SK-N-SH treated with all-trans-retinoic acid at 6 μM for 48 hours (cell line): ENCODE measurements around the gene SPG7.

Source experiments
- ATAC-seq: fragments of 200-7000 bp; cut with Tn5 transposase; 3 replicates; pipeline ENCODE4 v1.9.1; 2020; ENCODE audit warnings: mild to moderate bottlenecking, moderate library complexity
- ARNTL ChIP-seq: fragments of 450-650 bp; formaldehyde crosslinking; IDR thresholded peaks from 2 replicates; pipeline ENCODE4 v1.5.0; 2020; ENCODE audit warnings: low read depth, mild to moderate bottlenecking, moderate library complexity, borderline replicate concordance
- BACH2 ChIP-seq: fragments of 250-450 bp; sonication (Bioruptor Pico); IDR thresholded peaks from 2 replicates; pipeline ENCODE4 v1.9.0; 2021; ENCODE audit warnings: mild to moderate bottlenecking, borderline replicate concordance
- CREB5 ChIP-seq: fragments of 250-450 bp; sonication (Bioruptor Pico); IDR thresholded peaks from 2 replicates; pipeline ENCODE4 v1.5.1; 2020; ENCODE audit warnings: low read depth, mild to moderate bottlenecking, moderate library complexity
- ESRRG ChIP-seq: fragments of 250-450 bp; sonication (Bioruptor Pico); IDR thresholded peaks from 2 replicates; pipeline ENCODE4 v1.6.1; 2021; ENCODE audit warnings: mild to moderate bottlenecking
- ISL1 ChIP-seq: fragments of 250-450 bp; sonication (Bioruptor Pico); IDR thresholded peaks from 2 replicates; pipeline ENCODE4 v2.1.2; 2022; ENCODE audit warnings: mild to moderate bottlenecking, moderate library complexity
- OSR1 ChIP-seq: fragments of 250-450 bp; sonication (Bioruptor Pico); IDR thresholded peaks from 2 replicates; pipeline ENCODE4 v1.8.0; 2022; ENCODE audit warnings: moderate library complexity, mild to moderate bottlenecking, inconsistent platforms
- RARB ChIP-seq: fragments of 250-450 bp; sonication (Bioruptor Pico); IDR thresholded peaks from 2 replicates; pipeline ENCODE4 v1.8.0; 2021; ENCODE audit warnings: mild to moderate bottlenecking, moderate library complexity
- SNAI2 ChIP-seq: fragments of 250-450 bp; sonication (Bioruptor Pico); IDR thresholded peaks from 2 replicates; pipeline ENCODE4 v1.5.0; 2020; ENCODE audit warnings: mild to moderate bottlenecking, moderate library complexity
- TCF4 ChIP-seq: fragments of 250-450 bp; sonication (Bioruptor Pico); IDR thresholded peaks from 2 replicates; pipeline ENCODE4 v1.8.0; 2021; ENCODE audit warnings: mild to moderate bottlenecking, moderate library complexity, borderline replicate concordance
- TOX ChIP-seq: fragments of 250-450 bp; sonication (Bioruptor Pico); IDR thresholded peaks from 2 replicates; pipeline ENCODE4 v1.8.0; 2021; ENCODE audit warnings: mild to moderate bottlenecking, moderate library complexity, borderline replicate concordance
- ZC3H10 ChIP-seq: fragments of 250-450 bp; sonication (Bioruptor Pico); IDR thresholded peaks from 2 replicates; pipeline ENCODE4 v1.5.1; 2021; ENCODE audit warnings: mild to moderate bottlenecking, moderate library complexity
- ZFP30 ChIP-seq: fragments of 450-650 bp; formaldehyde crosslinking; IDR thresholded peaks from 2 replicates; pipeline ENCODE4 v1.5.0; 2022; ENCODE audit warnings: mild to moderate bottlenecking, moderate library complexity
- ZNF565 ChIP-seq: fragments of 450-650 bp; formaldehyde crosslinking; conservative IDR thresholded peaks from 2 replicates; pipeline ENCODE4 v1.5.0; 2020; ENCODE audit warnings: low read depth, mild to moderate bottlenecking, moderate library complexity
- ZNF70 ChIP-seq: fragments of 450-650 bp; formaldehyde crosslinking; IDR thresholded peaks from 2 replicates; pipeline ENCODE4 v1.5.0; 2020; ENCODE audit warnings: mild to moderate bottlenecking, moderate library complexity
- ZNF8 ChIP-seq: fragments of 450-650 bp; formaldehyde crosslinking; IDR thresholded peaks from 2 replicates; pipeline ENCODE4 v1.5.0; 2020; ENCODE audit warnings: mild to moderate bottlenecking, moderate library complexity
- TF ChIP-seq, protein P1 (sequence below): fragments of 250-450 bp; sonication (Bioruptor Pico); IDR thresholded peaks from 2 replicates; pipeline ENCODE4 v1.8.0; 2020; ENCODE audit warnings: mild to moderate bottlenecking, moderate library complexity, borderline replicate concordance
- TF ChIP-seq, protein P2 (sequence below): fragments of 250-450 bp; sonication (Bioruptor Pico); IDR thresholded peaks from 2 replicates; pipeline ENCODE4 v1.5.0; 2020; ENCODE audit warnings: mild to moderate bottlenecking, moderate library complexity
- TF ChIP-seq, protein P3 (sequence below): fragments of 250-450 bp; sonication (Bioruptor Pico); IDR thresholded peaks from 2 replicates; pipeline ENCODE4 v1.8.0; 2021; ENCODE audit warnings: low read depth, mild to moderate bottlenecking, moderate library complexity, borderline replicate concordance
- TF ChIP-seq, protein P4 (sequence below): fragments of 250-450 bp; sonication (Bioruptor Pico); IDR thresholded peaks from 2 replicates; pipeline ENCODE4 v1.5.1; 2021; ENCODE audit warnings: mild to moderate bottlenecking, moderate library complexity

Gene SPG7

GRCh38 chr16:89499767-89500166 lies 8.4 kb upstream of the SPG7 start:
- ATAC-seq: no peak
- TF ChIP-seq ZNF8: no peak
- TF ChIP-seq RARB (CRISPR knock-in tag): no peak
- TF ChIP-seq TCF4 (CRISPR knock-in tag): no peak
- TF ChIP-seq ZC3H10 (CRISPR knock-in tag): no peak
- TF ChIP-seq, protein P1, sequence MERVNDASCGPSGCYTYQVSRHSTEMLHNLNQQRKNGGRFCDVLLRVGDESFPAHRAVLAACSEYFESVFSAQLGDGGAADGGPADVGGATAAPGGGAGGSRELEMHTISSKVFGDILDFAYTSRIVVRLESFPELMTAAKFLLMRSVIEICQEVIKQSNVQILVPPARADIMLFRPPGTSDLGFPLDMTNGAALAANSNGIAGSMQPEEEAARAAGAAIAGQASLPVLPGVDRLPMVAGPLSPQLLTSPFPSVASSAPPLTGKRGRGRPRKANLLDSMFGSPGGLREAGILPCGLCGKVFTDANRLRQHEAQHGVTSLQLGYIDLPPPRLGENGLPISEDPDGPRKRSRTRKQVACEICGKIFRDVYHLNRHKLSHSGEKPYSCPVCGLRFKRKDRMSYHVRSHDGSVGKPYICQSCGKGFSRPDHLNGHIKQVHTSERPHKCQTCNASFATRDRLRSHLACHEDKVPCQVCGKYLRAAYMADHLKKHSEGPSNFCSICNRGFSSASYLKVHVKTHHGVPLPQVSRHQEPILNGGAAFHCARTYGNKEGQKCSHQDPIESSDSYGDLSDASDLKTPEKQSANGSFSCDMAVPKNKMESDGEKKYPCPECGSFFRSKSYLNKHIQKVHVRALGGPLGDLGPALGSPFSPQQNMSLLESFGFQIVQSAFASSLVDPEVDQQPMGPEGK (CRISPR knock-in tag): no peak

- ATAC-seq: no peak; the same call in 2 of the 3 replicates
- TF ChIP-seq BACH2 (CRISPR knock-in tag): no peak
- TF ChIP-seq ISL1 (CRISPR knock-in tag): no peak
- TF ChIP-seq OSR1 (CRISPR knock-in tag): no peak
- TF ChIP-seq ZFP30 (CRISPR knock-in tag): no peak
- no peak for TF ChIP-seq SNAI2 (CRISPR knock-in tag)
- TF ChIP-seq, protein P2, sequence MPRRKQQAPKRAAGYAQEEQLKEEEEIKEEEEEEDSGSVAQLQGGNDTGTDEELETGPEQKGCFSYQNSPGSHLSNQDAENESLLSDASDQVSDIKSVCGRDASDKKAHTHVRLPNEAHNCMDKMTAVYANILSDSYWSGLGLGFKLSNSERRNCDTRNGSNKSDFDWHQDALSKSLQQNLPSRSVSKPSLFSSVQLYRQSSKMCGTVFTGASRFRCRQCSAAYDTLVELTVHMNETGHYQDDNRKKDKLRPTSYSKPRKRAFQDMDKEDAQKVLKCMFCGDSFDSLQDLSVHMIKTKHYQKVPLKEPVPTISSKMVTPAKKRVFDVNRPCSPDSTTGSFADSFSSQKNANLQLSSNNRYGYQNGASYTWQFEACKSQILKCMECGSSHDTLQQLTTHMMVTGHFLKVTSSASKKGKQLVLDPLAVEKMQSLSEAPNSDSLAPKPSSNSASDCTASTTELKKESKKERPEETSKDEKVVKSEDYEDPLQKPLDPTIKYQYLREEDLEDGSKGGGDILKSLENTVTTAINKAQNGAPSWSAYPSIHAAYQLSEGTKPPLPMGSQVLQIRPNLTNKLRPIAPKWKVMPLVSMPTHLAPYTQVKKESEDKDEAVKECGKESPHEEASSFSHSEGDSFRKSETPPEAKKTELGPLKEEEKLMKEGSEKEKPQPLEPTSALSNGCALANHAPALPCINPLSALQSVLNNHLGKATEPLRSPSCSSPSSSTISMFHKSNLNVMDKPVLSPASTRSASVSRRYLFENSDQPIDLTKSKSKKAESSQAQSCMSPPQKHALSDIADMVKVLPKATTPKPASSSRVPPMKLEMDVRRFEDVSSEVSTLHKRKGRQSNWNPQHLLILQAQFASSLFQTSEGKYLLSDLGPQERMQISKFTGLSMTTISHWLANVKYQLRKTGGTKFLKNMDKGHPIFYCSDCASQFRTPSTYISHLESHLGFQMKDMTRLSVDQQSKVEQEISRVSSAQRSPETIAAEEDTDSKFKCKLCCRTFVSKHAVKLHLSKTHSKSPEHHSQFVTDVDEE (CRISPR knock-in tag): no peak
- no peak for TF ChIP-seq TOX (CRISPR knock-in tag)
- no peak for TF ChIP-seq RARB (CRISPR knock-in tag)
- TF ChIP-seq CREB5: no peak
Measured at GRCh38 chr16:89502081-89502843, 5.9 kb upstream of the SPG7 start.

- TF ChIP-seq, protein P3, sequence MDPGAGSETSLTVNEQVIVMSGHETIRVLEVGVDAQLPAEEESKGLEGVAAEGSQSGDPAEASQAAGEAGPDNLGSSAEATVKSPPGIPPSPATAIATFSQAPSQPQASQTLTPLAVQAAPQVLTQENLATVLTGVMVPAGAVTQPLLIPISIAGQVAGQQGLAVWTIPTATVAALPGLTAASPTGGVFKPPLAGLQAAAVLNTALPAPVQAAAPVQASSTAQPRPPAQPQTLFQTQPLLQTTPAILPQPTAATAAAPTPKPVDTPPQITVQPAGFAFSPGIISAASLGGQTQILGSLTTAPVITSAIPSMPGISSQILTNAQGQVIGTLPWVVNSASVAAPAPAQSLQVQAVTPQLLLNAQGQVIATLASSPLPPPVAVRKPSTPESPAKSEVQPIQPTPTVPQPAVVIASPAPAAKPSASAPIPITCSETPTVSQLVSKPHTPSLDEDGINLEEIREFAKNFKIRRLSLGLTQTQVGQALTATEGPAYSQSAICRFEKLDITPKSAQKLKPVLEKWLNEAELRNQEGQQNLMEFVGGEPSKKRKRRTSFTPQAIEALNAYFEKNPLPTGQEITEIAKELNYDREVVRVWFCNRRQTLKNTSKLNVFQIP (CRISPR knock-in tag): no peak
- no peak for TF ChIP-seq TCF4 (CRISPR knock-in tag)
- TF ChIP-seq, all 23 proteins: peak for 0
- ATAC-seq: no peak
Measured at GRCh38 chr16:89504091-89504490, 4.1 kb upstream of the SPG7 start.

- ATAC-seq: no peak
- TF ChIP-seq, protein P4, sequence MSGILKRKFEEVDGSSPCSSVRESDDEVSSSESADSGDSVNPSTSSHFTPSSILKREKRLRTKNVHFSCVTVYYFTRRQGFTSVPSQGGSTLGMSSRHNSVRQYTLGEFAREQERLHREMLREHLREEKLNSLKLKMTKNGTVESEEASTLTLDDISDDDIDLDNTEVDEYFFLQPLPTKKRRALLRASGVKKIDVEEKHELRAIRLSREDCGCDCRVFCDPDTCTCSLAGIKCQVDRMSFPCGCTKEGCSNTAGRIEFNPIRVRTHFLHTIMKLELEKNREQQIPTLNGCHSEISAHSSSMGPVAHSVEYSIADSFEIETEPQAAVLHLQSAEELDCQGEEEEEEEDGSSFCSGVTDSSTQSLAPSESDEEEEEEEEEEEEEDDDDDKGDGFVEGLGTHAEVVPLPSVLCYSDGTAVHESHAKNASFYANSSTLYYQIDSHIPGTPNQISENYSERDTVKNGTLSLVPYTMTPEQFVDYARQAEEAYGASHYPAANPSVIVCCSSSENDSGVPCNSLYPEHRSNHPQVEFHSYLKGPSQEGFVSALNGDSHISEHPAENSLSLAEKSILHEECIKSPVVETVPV (CRISPR knock-in tag): no peak
- no peak for TF ChIP-seq ARNTL (CRISPR knock-in tag)
- TF ChIP-seq, protein P2 (CRISPR knock-in tag): no peak
- no peak for TF ChIP-seq ZC3H10 (CRISPR knock-in tag)
- no peak for TF ChIP-seq RARB (CRISPR knock-in tag)
- no peak for TF ChIP-seq CREB5
- TF ChIP-seq SNAI2 (CRISPR knock-in tag): no peak
- no peak for TF ChIP-seq ZNF565 (CRISPR knock-in tag)
- TF ChIP-seq OSR1 (CRISPR knock-in tag): no peak
- no peak for TF ChIP-seq ESRRG (CRISPR knock-in tag)
- TF ChIP-seq ZNF70 (CRISPR knock-in tag): no peak
Measured at GRCh38 chr16:89505204-89506112, 2.7 kb upstream of the SPG7 start.
